Mesenchymal stem cell (in vitro differentiated cells and primary cell): ENCODE data around the gene AKAP17A.
A peak's percentile ranks its signal among the peaks of the same experiment; 100 is the strongest.

Experiments used
- DNase-seq: peaks from one replicate; pipeline ENCODE4 v3.0.0-alpha.2; 2013
- H2AFZ ChIP-seq: one replicate; pipeline ENCODE4 v1.6.1; 2013; ENCODE audit warnings: low read depth, mild to moderate bottlenecking, control low read depth, inconsistent platforms, low read length, moderate library complexity
- H2AK5ac ChIP-seq: 2 replicates; pipeline ENCODE4 v1.6.1; 2013; ENCODE audit warnings: low read length, moderate library complexity, mild to moderate bottlenecking, inconsistent platforms; ENCODE audit not compliant: severe bottlenecking
- H2BK120ac ChIP-seq: one replicate; pipeline ENCODE4 v1.6.1; 2013; ENCODE audit warnings: low read depth, mild to moderate bottlenecking, inconsistent platforms, low read length, moderate library complexity
- H2BK12ac ChIP-seq, 2 experiments: one replicate each; pipeline ENCODE4 v1.6.1; 2013; ENCODE audit warnings: inconsistent platforms in 2 of 2, low read length in 2 of 2, mild to moderate bottlenecking in 2 of 2, moderate library complexity in 2 of 2, control low read depth in 1 of 2
- H2BK15ac ChIP-seq: one replicate; pipeline ENCODE4 v1.6.1; 2013; ENCODE audit warnings: mild to moderate bottlenecking, low read depth, inconsistent platforms; ENCODE audit not compliant: poor library complexity, severe bottlenecking
- H2BK5ac ChIP-seq: 2 replicates; pipeline ENCODE4 v1.6.1; 2013; ENCODE audit warnings: low read depth, mild to moderate bottlenecking, low read length, control low read depth, inconsistent platforms; ENCODE audit not compliant: poor library complexity, severe bottlenecking
- H3K14ac ChIP-seq, 2 experiments: one replicate each; pipeline ENCODE4 v1.6.1; 2013; ENCODE audit warnings: inconsistent platforms in 2 of 2, low read length in 2 of 2, control low read depth in 1 of 2, mild to moderate bottlenecking in 1 of 2, moderate library complexity in 1 of 2
- H3K18ac ChIP-seq, 2 experiments: one replicate each; pipeline ENCODE4 v1.6.1; 2013; ENCODE audit warnings: inconsistent platforms in 2 of 2, low read length in 2 of 2, control low read depth in 1 of 2, low read depth in 1 of 2, mild to moderate bottlenecking in 1 of 2
- H3K23ac ChIP-seq, 2 experiments: one replicate each; pipeline ENCODE4 v1.6.1; 2013; ENCODE audit warnings: inconsistent platforms in 2 of 2, low read length in 2 of 2, mild to moderate bottlenecking in 2 of 2, moderate library complexity in 2 of 2, control low read depth in 1 of 2
- H3K27ac ChIP-seq: 2 replicates; pipeline ENCODE4 v1.5.1; 2013; ENCODE audit warnings: mild to moderate bottlenecking, moderate library complexity, low read length, control low read depth, inconsistent platforms; ENCODE audit not compliant: poor library complexity, severe bottlenecking
- H3K27me3 ChIP-seq, 2 experiments: 2 replicates each; pipeline versions ENCODE4 v1.6.1 to v1.7.0; 2013; ENCODE audit warnings: low read length in 2 of 2, mild to moderate bottlenecking in 2 of 2, moderate library complexity in 2 of 2, control low read depth in 1 of 2, inconsistent platforms in 1 of 2; ENCODE audit not compliant: control insufficient read depth in 1 of 2, insufficient read depth in 1 of 2
- H3K36me3 ChIP-seq, 2 experiments: 2 replicates each; pipeline versions ENCODE4 v1.6.1 to v1.7.0; 2013; ENCODE audit warnings: low read length in 2 of 2, control low read depth in 1 of 2, inconsistent platforms in 1 of 2, low read depth in 1 of 2, mild to moderate bottlenecking in 1 of 2; ENCODE audit not compliant: insufficient read depth in 2 of 2, control insufficient read depth in 1 of 2
- H3K4ac ChIP-seq, 2 experiments: one replicate each; pipeline ENCODE4 v1.6.1; 2013; ENCODE audit warnings: inconsistent platforms in 2 of 2, low read length in 2 of 2, mild to moderate bottlenecking in 2 of 2, moderate library complexity in 2 of 2, control low read depth in 1 of 2, low read depth in 1 of 2
- H3K4me1 ChIP-seq: 2 replicates; pipeline ENCODE4 v1.6.1; 2013; ENCODE audit warnings: low read depth, low read length, control low read depth; ENCODE audit not compliant: control insufficient read depth, insufficient read depth
- H3K4me2 ChIP-seq: 2 replicates; pipeline ENCODE4 v1.6.1; 2013; ENCODE audit warnings: low read length, mild to moderate bottlenecking, inconsistent platforms; ENCODE audit not compliant: poor library complexity, severe bottlenecking
- H3K4me3 ChIP-seq, 2 experiments: 2 replicates each; pipeline versions ENCODE4 v1.5.1 to v1.7.0; 2013; ENCODE audit warnings: low read length in 2 of 2, mild to moderate bottlenecking in 2 of 2, control low read depth in 1 of 2, low read depth in 1 of 2; ENCODE audit not compliant: insufficient read depth in 1 of 2
- H3K79me1 ChIP-seq: replicated peaks from 2 replicates; pipeline ENCODE4 v1.6.1; 2013; ENCODE audit warnings: mild to moderate bottlenecking, control low read depth, low read length, inconsistent platforms; ENCODE audit not compliant: poor library complexity, severe bottlenecking
- H3K9ac ChIP-seq: 2 replicates; pipeline ENCODE4 v1.7.0; 2013; ENCODE audit warnings: mild to moderate bottlenecking, low read length, moderate library complexity
- H3K9me3 ChIP-seq: 2 replicates; pipeline ENCODE4 v1.7.0; 2013; ENCODE audit warnings: mild to moderate bottlenecking, low read length; ENCODE audit not compliant: control insufficient read depth
- H4K8ac ChIP-seq: one replicate; pipeline ENCODE4 v1.6.1; 2013; ENCODE audit warnings: inconsistent platforms, mild to moderate bottlenecking, low read length, moderate library complexity
- H4K91ac ChIP-seq: one replicate; pipeline ENCODE4 v1.6.1; 2013; ENCODE audit warnings: mild to moderate bottlenecking, low read length, inconsistent platforms
- WGBS: methylation state at CpG from one replicate; pipeline ENCODE4 v1.1.7; 2013; ENCODE audit warnings: mixed read lengths; 5-methylcytosine and 5-hydroxymethylcytosine counted together

Gene AKAP17A

GRCh38 chrX:1578511-1579173, 12.8 kb upstream of the AKAP17A start:
- Histone ChIP-seq H4K91ac (no peak overlapping the region), H3K9ac (no peak overlapping the region), H3K4me2 (no peak overlapping the region), H3K14ac (no peak overlapping the region), H3K18ac (no peak overlapping the region), H3K23ac (no peak overlapping the region), H3K36me3 (no peaks in the 10 kb centered on the region), H2BK5ac (no peak overlapping the region), H3K79me1 (no peaks in the 10 kb centered on the region), H3K9me3 (no peaks in the 10 kb centered on the region), H2BK15ac (no peak overlapping the region), H3K4ac (no peak overlapping the region), H2AK5ac (no peak overlapping the region), H2BK12ac (no peak overlapping the region), H3K27ac (no peak overlapping the region), H3K4me3 (no peak overlapping the region), H3K27me3 (peaks cover 0 to 6% of the 10 kb centered on the region in 2 experiments), H2AFZ (no peak overlapping the region), H4K8ac (no peak overlapping the region), H2BK120ac (no peak overlapping the region), H3K4me1 (peaks cover 3% of the 10 kb centered on the region)
- 68% methylated on average over 6 of the region's 6 CpGs for WGBS
- no peak for DNase-seq

DNA sequence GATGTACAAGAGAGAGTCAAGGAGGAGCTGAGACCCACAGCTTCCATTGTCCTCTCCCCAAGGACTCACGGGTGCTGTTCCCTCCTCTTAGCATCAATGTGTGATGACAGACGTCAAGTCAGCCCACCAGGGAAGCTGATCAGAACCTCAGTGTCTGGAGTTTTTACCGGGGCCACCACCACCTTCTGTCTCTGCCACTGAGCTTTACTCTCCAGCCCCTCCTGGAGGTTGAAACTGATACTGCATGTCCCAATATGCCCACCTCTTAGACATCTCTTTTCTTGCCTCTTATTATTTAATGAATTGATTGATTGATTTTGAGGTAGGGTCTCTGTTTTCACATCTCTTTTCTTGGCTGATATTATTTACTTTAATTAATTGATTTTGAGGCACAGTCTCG, 10.3 kb upstream of the AKAP17A start:
- Histone ChIP-seq H2BK15ac (no peak overlapping the region), H3K9me3 (no peaks in the 10 kb centered on the region), H3K23ac (no peak overlapping the region), H4K8ac (no peak overlapping the region), H2BK5ac (no peak overlapping the region), H3K36me3 (no peaks in the 10 kb centered on the region), H3K4me1 (peaks cover 3% of the 10 kb centered on the region), H3K27me3 (peaks cover 0 to 3% of the 10 kb centered on the region in 2 experiments), H2BK120ac (no peak overlapping the region), H3K79me1 (no peaks in the 10 kb centered on the region), H3K4me2 (no peak overlapping the region), H3K18ac (no peak overlapping the region), H2AFZ (no peak overlapping the region), H3K4ac (no peak overlapping the region), H4K91ac (peak overlapping the region; percentile 15), H3K27ac (no peak overlapping the region), H2BK12ac (no peak overlapping the region), H3K9ac (no peak overlapping the region), H3K4me3 (no peak overlapping the region), H2AK5ac (no peak overlapping the region), H3K14ac (no peak overlapping the region)
- peak; percentile 40 for DNase-seq
- WGBS = 71% methylated on average over 3 of the region's 4 CpGs

- Histone ChIP-seq H2BK12ac (no peak overlapping the region), H3K9ac (no peak overlapping the region), H3K4me3 (no peak overlapping the region), H3K14ac (no peak overlapping the region), H3K79me1 (no peaks in the 10 kb centered on the region), H3K36me3 (no peaks in the 10 kb centered on the region), H3K4ac (no peak overlapping the region), H3K27ac (no peak overlapping the region), H3K18ac (no peak overlapping the region), H3K23ac (no peak overlapping the region), H3K4me2 (no peak overlapping the region), H4K8ac (peak overlapping the region; percentile 36), H2BK120ac (no peak overlapping the region), H4K91ac (no peak overlapping the region), H2AFZ (no peak overlapping the region), H2BK5ac (no peak overlapping the region), H3K27me3 (peaks cover 0 to 3% of the 10 kb centered on the region in 2 experiments), H2AK5ac (no peak overlapping the region), H3K4me1 (peaks cover 3% of the 10 kb centered on the region), H3K9me3 (no peaks in the 10 kb centered on the region), H2BK15ac (no peak overlapping the region)
- DNase-seq = peak; percentile 76
- WGBS = 53% methylated on average over 27 of the region's 27 CpGs
Measured at GRCh38 chrX:1582686-1583437, 8.5 kb upstream of the AKAP17A start.

DNA sequence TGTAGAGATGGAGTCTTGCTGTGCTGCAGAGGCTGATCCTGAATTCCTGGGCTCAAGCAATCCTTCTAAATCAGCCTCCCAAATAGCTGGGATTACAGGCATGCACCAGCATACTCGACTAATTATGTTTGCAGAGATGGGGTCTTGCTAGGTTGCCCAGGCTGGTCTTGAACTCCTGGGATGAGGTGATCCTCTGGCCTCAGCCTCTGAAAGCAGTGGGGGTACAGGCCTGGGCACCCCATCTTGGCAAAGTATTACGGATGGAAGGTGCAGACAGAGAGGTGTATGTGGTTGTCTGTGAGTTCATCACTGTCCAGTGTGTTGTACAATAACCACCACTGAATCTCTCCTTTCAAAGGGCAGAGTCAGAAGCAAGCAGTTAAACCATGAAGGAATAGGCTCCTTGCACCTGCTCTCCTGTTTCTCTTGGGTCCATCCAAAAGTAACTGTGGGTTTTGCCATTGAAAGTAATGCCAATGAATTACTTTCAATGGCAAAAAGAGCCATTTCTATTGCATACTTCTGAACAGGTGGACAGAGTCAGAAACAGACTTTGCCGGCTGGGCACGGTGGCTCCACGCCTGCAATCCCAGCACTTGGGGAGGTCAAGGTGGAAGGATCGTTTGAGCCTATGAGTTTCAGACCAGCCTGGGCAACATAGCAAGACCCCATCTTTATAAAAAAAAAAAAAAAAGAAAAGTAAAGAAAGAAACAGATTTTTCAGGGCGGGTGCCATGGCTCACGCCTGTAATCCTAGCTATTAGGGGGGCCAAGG, 7.0 kb upstream of the AKAP17A start:
- Histone ChIP-seq H3K27ac (no peak overlapping the region), H2BK120ac (no peak overlapping the region), H2AK5ac (no peak overlapping the region), H2BK12ac (no peak overlapping the region), H3K4me3 (no peak overlapping the region), H3K4me1 (peaks cover 3% of the 10 kb centered on the region), H2BK5ac (no peak overlapping the region), H3K23ac (no peak overlapping the region), H3K27me3 (no peaks in the 10 kb centered on the region), H3K79me1 (no peaks in the 10 kb centered on the region), H3K4ac (no peak overlapping the region), H3K9me3 (no peaks in the 10 kb centered on the region), H3K14ac (no peak overlapping the region), H3K9ac (no peak overlapping the region), H3K18ac (no peak overlapping the region), H2BK15ac (no peak overlapping the region), H3K4me2 (no peak overlapping the region), H4K91ac (no peak overlapping the region), H2AFZ (no peak overlapping the region), H3K36me3 (no peaks in the 10 kb centered on the region), H4K8ac (no peak overlapping the region)
- DNase-seq = no peak
- 92% methylated on average over 6 of the region's 8 CpGs for WGBS
